Right ventricle myocardium superior (tissue), 1 donor: ENCODE measurements around the gene FNDC5. TPM values are rescaled to one million over a fixed set of nuclear protein-coding genes. Genes with fewer than 3 reads are reported as not detected.

Source experiments
- ATAC-seq: fragments of 200-7000 bp; cut with Tn5 transposase; one replicate; pipeline ENCODE4 v1.9.1; 2020; ENCODE audit warnings: mild to moderate bottlenecking; ENCODE audit not compliant: poor library complexity
- DNase-seq: peaks from one replicate; pipeline ENCODE4 v3.0.0-alpha.2; 2020
- intact Hi-C: fragments of 100-400 bp; cut with DNase I; formaldehyde crosslinking; loops from one replicate; pipeline ENCODE4 v1.11.2; 2022
- total RNA-seq: library from RNA; stranded (reverse); fragmentation: NEBNext Ultra II Directional; extraction: Animal tissue kit (Norgen Biotek cat#: 25700); gene quantifications from one replicate; pipeline ENCODE4 v1.2.1, GENCODE V29; 2021
- donor health status: DM: no; HTN: yes; CAD: no; lungs with severe emphysema.

Gene FNDC5
- total RNA-seq, 1 donor from 2014 or later: 139 TPM

- no peak for DNase-seq
- peak; percentile 15 for ATAC-seq
- intact Hi-C loops: loop anchor here (10.0 kb wide), 2 partner anchors 47 to 377 kb away; no protein-coding TSS in a partner anchor
Measured at GRCh38 chr1:32871364-32872191, 866 bp upstream of the FNDC5 start.

- DNase-seq (no peak), ATAC-seq (peak; percentile 22)
- intact Hi-C loops: loop anchor here (10.0 kb wide), 2 partner anchors 45 to 375 kb away; no protein-coding TSS in a partner anchor
Measured at GRCh38 chr1:32869923-32870614, 643 bp downstream of the FNDC5 start.

- intact Hi-C loops: no loop called here
- no peak for ATAC-seq
- no peak for DNase-seq
Measured at GRCh38 chr1:32868806-32869455, 1.8 kb downstream of the FNDC5 start.

GRCh38 chr1:32868085-32868484 is 2.6 kb downstream of the FNDC5 start:
- ATAC-seq (no peak), DNase-seq (no peak)
- intact Hi-C loops: no loop called here

GRCh38 chr1:32867671-32868070 is 3.0 kb downstream of the FNDC5 start:
- DNase-seq (no peak), ATAC-seq (no peak)
- intact Hi-C loops: no loop called here

GRCh38 chr1:32867151-32867550 is 3.6 kb downstream of the FNDC5 start:
- DNase-seq (no peak), ATAC-seq (no peak)
- intact Hi-C loops: no loop called here

GRCh38 chr1:32865639-32866405 is 4.9 kb downstream of the FNDC5 start:
- intact Hi-C loops: no loop called here
- ATAC-seq (peak; percentile 41), DNase-seq (no peak)

GRCh38 chr1:32864375-32865019 is 6.2 kb downstream of the FNDC5 start:
- intact Hi-C loops: no loop called here
- ATAC-seq: peak; percentile 67

GRCh38 chr1:32863881-32864245 is 6.8 kb downstream of the FNDC5 start:
- intact Hi-C loops: no loop called here
- DNase-seq (no peak), ATAC-seq (peak; percentile 6)

More at GRCh38 chr1:32864375-32865019, 6.2 kb downstream of the FNDC5 start:
- DNase-seq: no peak

- DNase-seq: no peak
- intact Hi-C loops: no loop called here
Measured at GRCh38 chr1:32863218-32863880, 7.4 kb downstream of the FNDC5 start.

GRCh38 chr1:32861904-32862695 is 8.6 kb downstream of the FNDC5 start:
- intact Hi-C loops: no loop called here
- no peak for DNase-seq

More at GRCh38 chr1:32863218-32863880, 7.4 kb downstream of the FNDC5 start:
- ATAC-seq: no peak

GRCh38 chr1:32860566-32860965 is 10.1 kb downstream of the FNDC5 start:
- no peak for DNase-seq
- intact Hi-C loops: no loop called here
- ATAC-seq: no peak

More at GRCh38 chr1:32861904-32862695, 8.6 kb downstream of the FNDC5 start:
- no peak for ATAC-seq

GRCh38 chr1:32859915-32860314 is 10.8 kb downstream of the FNDC5 start:
- ATAC-seq (no peak), DNase-seq (no peak)
- intact Hi-C loops: no loop called here

GRCh38 chr1:32858791-32859190 is 11.9 kb downstream of the FNDC5 start:
- ATAC-seq (no peak), DNase-seq (no peak)
- intact Hi-C loops: no loop called here

- intact Hi-C loops: no loop called here
- ATAC-seq: no peak
- no peak for DNase-seq
Measured at GRCh38 chr1:32858136-32858535, 12.6 kb downstream of the FNDC5 start.

GRCh38 chr1:32855861-32856617 is 14.7 kb downstream of the FNDC5 start:
- intact Hi-C loops: no loop called here
- ATAC-seq (no peak), DNase-seq (no peak)
